Suprapubic skin (tissue), 4 donors: ENCODE results near the gene ALDH1A2.

Source experiments
- POLR2A ChIP-seq, 2 donors: fragments of 450-650 bp; IDR thresholded peaks; one replicate each; pipeline ENCODE4 v1.6.1; 2017; ENCODE audit warnings: antibody characterized with exemption in 2 of 2, mild to moderate bottlenecking in 2 of 2, moderate library complexity in 2 of 2
- POLR2AphosphoS5 ChIP-seq, 3 donors: sonication (generic); formaldehyde crosslinking; IDR thresholded peaks; one replicate each; pipeline ENCODE4 v1.6.1; 2017; ENCODE audit warnings: antibody characterized with exemption in 3 of 3
- TF ChIP-seq, protein P1 (sequence below), 2 donors: fragments of 200-600 bp in 1 of 2; fragments of 450-650 bp in 1 of 2; sonication (generic) in 1 of 2; IDR thresholded peaks; one replicate each; pipeline ENCODE4 v1.5.1; 2016 to 2019; ENCODE audit warnings: antibody characterized with exemption in 2 of 2, mild to moderate bottlenecking in 1 of 2, moderate library complexity in 1 of 2

GRCh38 chr15:57921371-57921770 lies 144.1 kb downstream of the ALDH1A2 start:
- TF ChIP-seq, protein P1, sequence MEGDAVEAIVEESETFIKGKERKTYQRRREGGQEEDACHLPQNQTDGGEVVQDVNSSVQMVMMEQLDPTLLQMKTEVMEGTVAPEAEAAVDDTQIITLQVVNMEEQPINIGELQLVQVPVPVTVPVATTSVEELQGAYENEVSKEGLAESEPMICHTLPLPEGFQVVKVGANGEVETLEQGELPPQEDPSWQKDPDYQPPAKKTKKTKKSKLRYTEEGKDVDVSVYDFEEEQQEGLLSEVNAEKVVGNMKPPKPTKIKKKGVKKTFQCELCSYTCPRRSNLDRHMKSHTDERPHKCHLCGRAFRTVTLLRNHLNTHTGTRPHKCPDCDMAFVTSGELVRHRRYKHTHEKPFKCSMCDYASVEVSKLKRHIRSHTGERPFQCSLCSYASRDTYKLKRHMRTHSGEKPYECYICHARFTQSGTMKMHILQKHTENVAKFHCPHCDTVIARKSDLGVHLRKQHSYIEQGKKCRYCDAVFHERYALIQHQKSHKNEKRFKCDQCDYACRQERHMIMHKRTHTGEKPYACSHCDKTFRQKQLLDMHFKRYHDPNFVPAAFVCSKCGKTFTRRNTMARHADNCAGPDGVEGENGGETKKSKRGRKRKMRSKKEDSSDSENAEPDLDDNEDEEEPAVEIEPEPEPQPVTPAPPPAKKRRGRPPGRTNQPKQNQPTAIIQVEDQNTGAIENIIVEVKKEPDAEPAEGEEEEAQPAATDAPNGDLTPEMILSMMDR (IDR thresholded peaks at IDR 0.05) = no peak
- TF ChIP-seq POLR2A (IDR thresholded peaks at IDR 0.05) = no peak
- TF ChIP-seq POLR2AphosphoS5 (IDR thresholded peaks at IDR 0.05) = no peak
